Activated T-cell treated with anti-CD3 and anti-CD28 coated beads, Interleukin-2, amount 50 U/mL, for 72 hours (primary cell): ENCODE data around the gene BTG2. TPM values are rescaled to one million over a fixed set of nuclear protein-coding genes. Genes with fewer than 3 reads are reported as not detected.

Source experiments
- ATAC-seq, 2 donors: fragments of 150-1000 bp; cut with Tn5 transposase; replicated peaks in 1 of 2; 2 replicates each; pipeline ENCODE4 v1.10.0; 2021; ENCODE audit warnings: moderate library complexity in 2 of 2, mild to moderate bottlenecking in 1 of 2
- DNase-seq, 2 donors: peaks; one replicate each; pipeline ENCODE4 v3.0.0; 2021 to 2022; ENCODE audit warnings: mixed read lengths in 1 of 2
- H3K27ac Mint-ChIP-seq: one replicate; pipeline ENCODE4 v1.8.0; 2022; ENCODE audit warnings: mild to moderate bottlenecking, moderate library complexity, mixed read lengths
- H3K27me3 Mint-ChIP-seq: one replicate; pipeline ENCODE4 v1.8.0; 2022; ENCODE audit warnings: low read depth, mixed read lengths
- H3K36me3 Mint-ChIP-seq, 2 donors: one replicate each; pipeline ENCODE4 v1.8.0; 2022; ENCODE audit warnings: mixed read lengths in 2 of 2, mild to moderate bottlenecking in 1 of 2; ENCODE audit not compliant: insufficient read depth in 2 of 2
- H3K4me1 Mint-ChIP-seq: one replicate; pipeline ENCODE4 v1.8.0; 2022; ENCODE audit warnings: low read depth, mixed read lengths
- H3K4me3 Mint-ChIP-seq, 2 donors: one replicate each; pipeline ENCODE4 v1.8.0; 2022; ENCODE audit warnings: mild to moderate bottlenecking in 2 of 2, mixed read lengths in 2 of 2, moderate library complexity in 2 of 2
- H3K9me3 Mint-ChIP-seq, 2 donors: one replicate each; pipeline ENCODE4 v1.8.0; 2022; ENCODE audit warnings: mixed read lengths in 2 of 2
- total RNA-seq, 2 donors: library from RNA; stranded (reverse); gene quantifications; one replicate each; pipeline ENCODE4 v1.2.3, GENCODE V29; 2022

Gene BTG2
- total RNA-seq, 2 donors from 2014 or later: 138 to 153 TPM

DNA sequence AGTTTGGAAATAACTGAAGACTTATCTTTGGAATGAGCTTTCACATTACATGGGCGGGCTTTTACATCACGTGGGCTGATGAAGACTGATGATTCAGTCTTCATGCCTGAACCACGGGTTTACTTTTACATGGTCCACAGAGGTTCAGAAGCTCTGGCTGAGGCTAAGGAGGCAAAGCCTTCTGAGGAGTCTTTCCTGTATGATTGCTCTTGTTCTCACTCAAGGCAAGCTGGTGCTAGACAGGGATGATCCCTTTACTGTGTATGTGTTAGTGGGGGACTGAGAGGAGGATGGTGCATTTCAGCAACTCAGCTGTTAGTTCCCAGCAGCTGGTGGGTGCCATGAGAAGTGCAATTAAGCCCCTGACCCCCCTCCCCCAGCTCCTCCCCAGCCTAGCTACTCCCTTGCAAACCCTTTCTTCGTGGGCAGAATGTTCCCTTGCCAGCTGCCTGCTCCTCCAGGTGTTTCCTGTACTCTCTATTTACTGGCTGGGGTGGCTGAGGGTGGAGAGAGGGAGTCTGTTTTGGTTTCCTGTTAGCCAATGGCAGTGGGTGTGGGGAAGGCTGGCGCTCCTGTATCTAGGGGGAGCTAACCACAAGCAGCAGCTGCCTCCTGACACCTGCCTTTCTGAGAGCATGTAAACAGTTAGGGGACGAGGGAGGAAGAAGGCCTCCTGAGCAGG lies 15.4 kb downstream of the BTG2 start:
- H3K4me3 Mint-ChIP-seq: peak overlapping the region; percentile 72 to 75
- no peaks in the 10 kb centered on the region for H3K27me3 Mint-ChIP-seq

DNA sequence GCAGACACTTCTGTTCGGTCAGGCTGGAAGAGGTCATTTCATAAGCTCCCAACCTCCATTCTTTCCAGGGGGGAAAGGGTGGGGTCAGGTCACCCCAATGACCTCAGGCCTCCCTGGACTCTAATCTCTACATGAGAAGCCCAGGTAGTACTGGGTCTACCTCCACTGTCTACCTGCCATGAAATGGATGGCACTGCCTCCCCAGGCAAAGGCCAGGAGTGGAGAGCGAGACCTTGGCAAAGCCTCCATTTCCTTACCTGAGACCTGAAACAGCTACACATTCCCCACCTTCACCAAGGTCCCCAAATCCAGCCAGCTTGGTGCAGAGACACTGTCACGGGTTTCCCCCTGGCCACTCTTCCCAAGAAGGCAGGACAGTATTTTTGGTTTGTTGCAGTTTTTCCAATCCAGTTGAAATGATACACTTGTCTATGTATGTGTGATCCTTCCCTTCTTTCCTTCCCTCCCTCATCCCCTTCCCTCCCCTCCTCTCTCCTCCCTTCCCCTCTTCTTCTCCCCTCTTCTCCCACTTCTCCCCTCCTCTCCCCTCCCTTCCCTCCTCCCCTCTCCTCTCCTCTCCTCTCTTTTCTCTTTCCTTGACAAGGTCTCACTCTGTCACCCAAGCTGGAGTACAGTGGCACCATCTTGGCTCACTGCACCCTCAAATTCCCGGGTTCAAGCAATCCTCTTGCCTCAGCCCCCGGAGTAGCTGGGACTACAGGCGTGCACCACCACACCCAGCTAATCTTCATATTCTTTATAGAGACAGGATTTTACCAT lies 16.1 kb downstream of the BTG2 start:
- H3K4me1 Mint-ChIP-seq: peaks cover 69% of the 10 kb centered on the region
- no peaks in the 10 kb centered on the region for H3K9me3 Mint-ChIP-seq
- DNase-seq: no peak
- H3K36me3 Mint-ChIP-seq: no peaks in the 10 kb centered on the region
- no peaks in the 10 kb centered on the region for H3K27me3 Mint-ChIP-seq
- no peak for ATAC-seq
- peak overlapping the region; percentile 86 for H3K27ac Mint-ChIP-seq
- peak overlapping the region; percentile 72 to 75 for H3K4me3 Mint-ChIP-seq

More for the DNA sequence above, 15.4 kb downstream of the BTG2 start:
- Mint-ChIP-seq H3K4me1 (peaks cover 68% of the 10 kb centered on the region), H3K27ac (peak overlapping the region; percentile 77), H3K9me3 (no peaks in the 10 kb centered on the region), H3K36me3 (no peaks in the 10 kb centered on the region)
- peak; percentile 50 to 57 for DNase-seq
- ATAC-seq: peak; percentile 48 to 56

DNA sequence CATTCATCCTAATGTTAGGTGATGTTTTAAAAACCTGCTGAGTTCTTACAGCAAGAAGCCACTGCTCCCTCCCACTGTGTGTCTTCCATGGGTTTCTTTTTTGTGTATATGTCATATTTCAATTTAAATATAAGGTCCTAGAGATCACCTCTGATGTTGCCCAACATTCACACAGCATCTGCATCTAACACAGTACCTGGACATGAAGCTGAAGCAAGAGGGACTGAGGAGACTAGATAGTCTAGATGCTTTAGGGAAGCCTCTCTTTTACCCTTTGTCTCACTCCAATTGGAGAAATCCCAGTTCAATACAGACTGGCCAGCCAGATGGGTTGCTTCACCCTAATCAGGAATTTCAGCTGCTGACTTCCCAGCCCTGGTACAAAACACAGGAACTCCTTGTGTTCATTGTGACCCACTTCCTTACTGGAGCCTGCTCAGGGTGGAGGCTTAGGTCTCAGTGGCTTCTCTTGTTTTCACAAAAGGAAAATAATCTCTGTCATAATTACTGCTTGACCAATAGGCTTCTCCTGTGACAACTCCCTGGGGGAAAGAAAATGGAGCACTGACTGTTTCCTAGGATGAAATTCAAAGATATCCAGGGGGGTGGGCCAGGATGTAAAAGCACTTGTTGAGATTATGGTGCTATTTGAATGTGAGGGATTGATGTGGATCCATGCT lies 17.3 kb downstream of the BTG2 start:
- H3K4me3 Mint-ChIP-seq: peak overlapping the region; percentile 81 to 84
- DNase-seq (no peak), ATAC-seq (no peak)
- peaks cover 77% of the 10 kb centered on the region for H3K4me1 Mint-ChIP-seq
- H3K27ac Mint-ChIP-seq: peak overlapping the region; percentile 86
- no peaks in the 10 kb centered on the region for H3K27me3 Mint-ChIP-seq
- H3K36me3 Mint-ChIP-seq: no peaks in the 10 kb centered on the region
- H3K9me3 Mint-ChIP-seq: no peaks in the 10 kb centered on the region

DNA sequence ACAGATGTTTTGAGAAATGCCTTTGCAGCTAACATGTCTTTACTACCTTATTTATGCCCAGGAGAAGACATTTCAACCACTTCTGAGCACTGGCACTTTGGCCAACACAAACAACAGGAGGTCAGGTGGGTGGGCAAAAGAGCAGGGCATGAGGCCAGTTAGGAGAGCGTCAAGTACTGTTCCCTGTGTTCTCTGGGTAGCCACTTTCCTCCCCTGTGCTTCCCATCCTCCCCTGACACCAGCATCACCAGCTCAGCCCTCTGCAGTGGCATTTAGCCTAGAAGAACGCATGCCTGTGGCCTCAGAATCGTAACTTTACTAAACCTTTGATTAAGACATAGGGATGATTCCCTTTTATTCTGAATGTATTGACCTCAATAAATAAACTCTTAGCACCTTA lies 18.3 kb downstream of the BTG2 start:
- peak overlapping the region; percentile 72 for H3K27ac Mint-ChIP-seq
- no peaks in the 10 kb centered on the region for H3K27me3 Mint-ChIP-seq
- H3K9me3 Mint-ChIP-seq: no peaks in the 10 kb centered on the region
- no peak for DNase-seq
- peaks cover 87% of the 10 kb centered on the region for H3K4me1 Mint-ChIP-seq
- ATAC-seq: no peak
- H3K36me3 Mint-ChIP-seq: no peaks in the 10 kb centered on the region
- H3K4me3 Mint-ChIP-seq: peak overlapping the region; percentile 81 to 84

DNA sequence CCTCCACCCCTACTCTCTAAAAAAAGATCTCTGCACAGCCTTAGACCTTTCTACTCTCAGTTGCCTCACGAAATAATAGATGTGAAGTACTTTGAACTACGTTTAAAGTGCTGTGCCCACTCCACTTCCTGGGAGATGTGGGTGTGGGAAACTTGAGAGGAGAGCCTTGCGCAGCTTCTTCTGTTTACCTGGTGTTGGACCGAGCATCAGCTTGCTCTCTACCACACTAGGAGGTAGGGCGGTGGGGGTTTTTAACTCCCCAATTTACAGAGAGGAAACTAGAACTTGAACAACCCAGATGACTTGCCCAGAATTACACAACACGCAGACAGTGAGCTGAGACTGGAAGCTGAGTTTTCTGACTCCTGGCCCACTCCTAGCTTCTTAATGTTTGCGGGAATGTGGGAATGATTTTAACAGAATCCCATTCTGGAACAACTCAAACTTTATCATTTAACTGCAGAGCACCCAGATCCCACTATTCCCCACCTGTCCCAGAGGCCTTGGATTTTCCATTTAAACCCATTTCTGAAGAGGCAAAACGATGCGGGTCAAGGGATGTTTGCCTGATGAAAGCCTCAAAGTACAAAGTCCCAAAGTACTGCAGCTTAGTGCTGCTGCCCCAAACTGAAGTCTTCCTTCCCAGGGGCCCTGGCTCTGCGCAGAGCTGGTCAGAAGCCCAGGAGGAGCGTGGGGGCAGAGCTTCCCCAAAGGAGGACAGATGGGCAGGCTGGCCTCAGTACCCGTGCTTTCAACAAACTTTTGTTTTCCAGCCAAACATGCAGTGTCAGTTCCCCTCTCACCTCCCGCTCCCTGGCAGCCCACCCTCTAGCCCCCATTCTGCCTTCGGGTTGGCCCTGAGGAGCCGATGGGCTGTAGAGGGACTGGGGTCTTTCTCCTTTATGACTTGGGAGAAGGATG lies 19.0 kb downstream of the BTG2 start:
- H3K4me3 Mint-ChIP-seq: peak overlapping the region; percentile 81 to 84
- ATAC-seq (peak; percentile 18 to 23), DNase-seq (peak; percentile 53 to 61)
- H3K36me3 Mint-ChIP-seq: no peaks in the 10 kb centered on the region
- peak overlapping the region; percentile 72 for H3K27ac Mint-ChIP-seq
- peaks cover 93% of the 10 kb centered on the region for H3K4me1 Mint-ChIP-seq
- no peaks in the 10 kb centered on the region for H3K27me3 Mint-ChIP-seq
- no peaks in the 10 kb centered on the region for H3K9me3 Mint-ChIP-seq

DNA sequence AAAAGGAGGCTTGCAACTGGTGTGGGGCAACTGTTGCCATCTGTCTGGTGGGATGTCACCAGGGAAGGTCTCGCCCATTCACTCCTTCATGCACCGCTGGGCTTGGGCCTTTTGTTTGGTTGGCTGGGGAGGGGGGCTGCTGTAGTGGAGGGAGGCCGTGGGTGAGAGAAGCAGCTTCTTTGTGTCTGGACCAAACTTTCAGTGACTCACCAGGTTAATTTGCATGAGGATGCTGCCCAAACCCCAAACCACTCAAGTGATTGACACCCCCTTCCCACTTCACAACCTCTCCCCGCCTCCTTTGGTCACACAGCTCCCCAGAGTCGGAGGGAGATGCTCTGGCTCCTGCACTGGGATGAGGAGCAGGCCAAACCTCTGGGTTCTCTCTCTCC lies 19.7 kb downstream of the BTG2 start:
- peaks cover 89% of the 10 kb centered on the region for H3K4me1 Mint-ChIP-seq
- no peaks in the 10 kb centered on the region for H3K36me3 Mint-ChIP-seq
- DNase-seq (peak; percentile 75 to 81), ATAC-seq (peak; percentile 42 to 43)
- H3K9me3 Mint-ChIP-seq: no peaks in the 10 kb centered on the region
- H3K4me3 Mint-ChIP-seq: peak overlapping the region; percentile 81 to 84
- peak overlapping the region; percentile 44 for H3K27ac Mint-ChIP-seq
- no peaks in the 10 kb centered on the region for H3K27me3 Mint-ChIP-seq

DNA sequence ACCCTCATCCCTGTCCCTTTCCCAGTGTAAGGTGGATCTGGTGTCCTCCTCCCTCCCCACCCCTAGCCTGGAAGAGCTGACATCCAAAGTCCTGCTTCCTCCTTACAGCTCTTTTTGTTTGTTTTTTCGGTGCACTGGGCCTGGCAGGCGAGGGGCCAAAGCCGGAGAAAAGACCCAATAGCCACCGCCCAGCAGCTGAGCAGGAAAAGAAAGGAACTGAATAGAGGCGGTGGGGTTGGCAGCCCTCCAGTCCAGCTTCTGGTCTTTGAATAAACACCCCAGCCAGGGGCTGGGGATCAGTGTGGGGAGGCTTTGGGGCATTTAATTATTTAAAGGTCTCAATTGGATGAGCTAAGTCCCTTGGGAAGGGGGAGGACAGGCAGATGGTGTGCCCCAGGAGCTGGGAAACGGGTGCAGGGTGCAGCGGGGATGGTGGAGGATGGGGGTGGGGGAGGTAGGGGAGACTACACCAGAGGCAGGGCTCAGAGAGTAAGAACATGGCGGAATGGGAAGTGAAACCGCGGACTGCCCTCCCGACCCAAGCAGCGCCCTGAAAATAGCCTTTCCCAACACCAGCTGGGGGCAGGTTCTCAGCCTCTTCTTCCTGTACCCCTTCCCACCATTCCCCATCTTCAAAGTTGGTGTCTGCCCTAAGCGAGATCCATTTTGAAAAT lies 20.2 kb downstream of the BTG2 start:
- DNase-seq (no peak), ATAC-seq (no peak)
- Mint-ChIP-seq H3K4me3 (peak overlapping the region; percentile 82 to 84), H3K36me3 (no peaks in the 10 kb centered on the region), H3K27me3 (no peaks in the 10 kb centered on the region), H3K9me3 (no peaks in the 10 kb centered on the region), H3K4me1 (peaks cover 83% of the 10 kb centered on the region), H3K27ac (no peak overlapping the region)

DNA sequence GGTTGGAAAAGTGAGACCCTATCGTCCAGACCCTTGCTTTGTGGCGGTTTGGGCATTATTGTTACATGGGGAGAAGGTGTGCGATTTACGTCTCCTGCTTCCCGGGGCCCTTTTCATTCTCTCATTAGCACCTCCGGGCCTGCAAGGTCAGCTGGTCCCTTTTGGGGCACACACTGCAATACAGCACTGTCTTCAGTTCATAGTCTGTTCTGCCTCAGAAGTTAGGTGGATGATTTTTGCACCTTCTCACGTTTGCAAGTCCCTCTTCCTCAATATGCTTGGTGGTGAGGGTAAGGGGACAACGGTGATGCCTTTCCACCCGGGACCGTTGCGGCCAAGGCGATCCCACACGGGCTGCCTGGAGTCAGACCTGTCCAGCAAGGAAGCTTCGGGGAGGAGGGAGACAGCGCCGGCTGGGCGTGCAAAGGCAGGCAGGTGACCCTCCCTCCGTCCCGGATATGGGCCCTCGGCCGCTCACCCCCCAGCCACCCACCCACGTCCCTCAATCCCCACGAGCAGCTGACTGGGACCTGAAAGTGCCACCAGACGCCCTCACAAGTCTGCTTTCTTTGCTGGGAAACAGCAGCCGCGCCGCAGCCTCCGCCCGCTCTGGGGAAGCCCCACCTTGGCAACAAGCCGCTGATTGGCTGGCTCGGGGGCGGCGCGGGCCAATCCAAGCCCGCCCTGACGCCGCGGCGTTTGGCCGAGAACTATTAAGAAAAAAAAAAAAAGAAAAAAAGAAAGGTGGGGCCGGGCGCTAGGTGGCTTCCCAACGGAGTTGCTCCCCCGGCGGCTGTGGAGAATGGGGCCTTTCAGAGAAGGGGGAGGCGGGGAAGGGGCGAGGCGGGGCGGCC lies 21.7 kb downstream of the BTG2 start:
- Mint-ChIP-seq H3K36me3 (no peaks in the 10 kb centered on the region), H3K27ac (peak overlapping the region; percentile 78), H3K4me1 (peaks cover 68% of the 10 kb centered on the region), H3K27me3 (no peaks in the 10 kb centered on the region), H3K4me3 (peak overlapping the region; percentile 82 to 84), H3K9me3 (no peaks in the 10 kb centered on the region)
- ATAC-seq (peak; percentile 84), DNase-seq (peak; percentile 96)

DNA sequence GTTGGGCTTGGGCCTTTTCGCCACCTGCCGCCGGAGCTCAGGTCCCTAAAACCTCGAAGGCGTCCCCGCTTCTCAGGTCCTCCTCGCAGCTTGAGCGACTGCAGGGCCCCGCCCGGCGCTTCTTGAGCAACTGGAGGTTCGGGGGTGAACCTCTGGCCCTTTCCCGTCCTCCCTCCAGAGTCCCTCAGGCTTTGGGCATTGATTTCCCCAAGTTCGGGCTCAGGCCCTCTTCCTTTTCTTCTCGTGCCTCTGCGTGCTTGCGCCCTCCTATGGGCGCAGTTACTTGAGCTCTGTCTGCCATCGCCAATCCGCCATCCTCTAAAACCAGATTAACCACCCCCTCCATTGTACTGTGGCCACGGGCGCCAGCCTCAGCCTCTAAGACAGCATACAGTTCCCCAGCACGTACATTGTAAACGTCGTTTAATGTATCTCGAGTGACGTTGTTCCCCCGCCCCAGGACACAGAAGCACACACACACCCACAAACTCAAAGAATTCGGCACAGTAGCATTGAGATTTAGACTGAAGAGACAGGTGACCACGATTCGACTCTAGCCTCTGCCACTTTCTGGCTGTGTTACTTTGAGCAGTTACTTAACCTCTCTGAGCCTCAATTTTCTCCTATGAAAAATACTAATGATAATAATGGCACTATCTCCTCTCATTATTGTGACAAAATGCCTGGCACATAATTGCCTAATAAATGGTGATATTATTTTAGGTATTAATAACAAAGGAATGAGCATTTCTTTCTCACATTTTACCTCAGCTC lies 22.6 kb downstream of the BTG2 start:
- Mint-ChIP-seq H3K27ac (peak overlapping the region; percentile 78), H3K27me3 (no peaks in the 10 kb centered on the region), H3K36me3 (no peaks in the 10 kb centered on the region), H3K4me1 (peaks cover 60% of the 10 kb centered on the region), H3K9me3 (no peaks in the 10 kb centered on the region), H3K4me3 (peak overlapping the region; percentile 82 to 84)
- peak; percentile 63 to 69 for ATAC-seq
- peak; percentile 75 to 76 for DNase-seq

DNA sequence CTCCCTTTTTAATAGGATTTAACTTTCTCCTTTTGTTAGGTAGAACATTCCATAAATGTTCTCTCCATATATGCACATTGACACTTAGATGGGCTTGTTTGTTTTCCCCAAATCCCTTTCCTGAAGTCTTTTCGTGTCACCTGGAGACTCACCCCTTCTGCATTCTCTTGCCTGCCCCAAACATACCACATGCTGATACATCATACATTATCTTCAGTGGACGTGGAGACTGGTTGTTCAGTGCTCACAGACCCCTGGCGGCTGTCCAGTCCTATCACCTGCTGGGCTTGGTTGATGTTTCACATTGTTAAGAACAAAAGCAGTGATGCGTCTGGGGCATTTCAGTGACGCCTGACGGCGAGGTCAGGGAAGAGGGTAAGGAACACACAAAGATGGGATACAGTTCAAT lies 23.4 kb downstream of the BTG2 start:
- ATAC-seq: no peak
- H3K9me3 Mint-ChIP-seq: no peaks in the 10 kb centered on the region
- H3K27me3 Mint-ChIP-seq: no peaks in the 10 kb centered on the region
- peak overlapping the region; percentile 31 to 82 for H3K4me3 Mint-ChIP-seq
- H3K36me3 Mint-ChIP-seq: no peaks in the 10 kb centered on the region
- H3K27ac Mint-ChIP-seq: no peak overlapping the region
- peaks cover 52% of the 10 kb centered on the region for H3K4me1 Mint-ChIP-seq
- DNase-seq: no peak

DNA sequence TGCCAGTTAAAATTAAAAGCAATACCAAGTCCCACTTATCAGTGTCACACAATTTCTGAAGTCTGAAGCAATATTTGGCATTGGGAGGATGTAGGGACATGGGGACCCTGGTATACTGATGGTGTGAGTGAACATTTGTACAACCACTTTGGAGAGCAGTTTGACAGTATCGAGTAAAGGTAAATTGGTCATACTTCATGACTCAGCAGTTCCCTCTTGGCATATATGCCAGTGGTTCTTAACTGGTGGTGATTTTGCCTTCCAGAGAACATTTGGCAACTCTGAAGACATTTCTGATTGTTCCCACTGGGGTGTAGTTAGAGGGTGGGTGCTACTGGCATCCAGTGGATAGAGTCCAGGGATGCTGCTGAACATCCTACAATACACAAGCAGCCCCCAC lies 25.9 kb downstream of the BTG2 start:
- H3K27me3 Mint-ChIP-seq: no peaks in the 10 kb centered on the region
- H3K36me3 Mint-ChIP-seq: no peaks in the 10 kb centered on the region
- peaks cover 33% of the 10 kb centered on the region for H3K4me1 Mint-ChIP-seq
- ATAC-seq: no peak
- no peak overlapping the region for H3K27ac Mint-ChIP-seq
- no peaks in the 10 kb centered on the region for H3K9me3 Mint-ChIP-seq
- no peak for DNase-seq
- no peak overlapping the region for H3K4me3 Mint-ChIP-seq
